Endometrial microvascular endothelial cells (primary cell): ENCODE results near the gene CENPU. TPM values are rescaled to one million over a fixed set of nuclear protein-coding genes. Genes with fewer than 3 reads are reported as not detected.
"Not testable (repeated sequence)": the region's sequence is repeated elsewhere in the genome, so short reads cannot be mapped to it uniquely, and the experiment has no call there.

Experiments
- in situ Hi-C: cut with HindIII; loops from 2 replicates; pipeline ENCODE4 v1.10.0; 2017; ENCODE audit warnings: low sequenced_read_pairs, low pct_unique_long_range_greater_than_20kb; ENCODE audit errors: inconsistent ontology term
- total RNA-seq: library from RNA; depleted of rRNA; stranded (reverse); fragments of >200 nt; gene quantifications from one replicate; pipeline ENCODE4 v1.2.3, GENCODE V29; 2015; ENCODE audit errors: inconsistent ontology term

Gene CENPU
- total RNA-seq = 20.2 TPM

- in situ Hi-C loops = no loop called here
Measured at GRCh38 chr4:184733654-184734524, at the start of gene CENPU. TSS of gene CENPU (minus strand) at chr4:184734096. CDS start at chr4:184734062, 34 bp downstream.

GRCh38 chr4:184782731-184783373 lies 49.0 kb upstream of the CENPU start:
- in situ Hi-C loops = no loop called here

- in situ Hi-C loops = not testable (repeated sequence)
Measured at GRCh38 chr4:184779160-184779559, 45.3 kb upstream of the CENPU start.

GRCh38 chr4:184778325-184778724 lies 44.4 kb upstream of the CENPU start:
- in situ Hi-C loops = no loop called here

GRCh38 chr4:184776821-184777220 lies 42.9 kb upstream of the CENPU start:
- in situ Hi-C loops = no loop called here

GRCh38 chr4:184775854-184776555 lies 42.1 kb upstream of the CENPU start:
- in situ Hi-C loops = no loop called here

GRCh38 chr4:184774152-184774551 lies 40.3 kb upstream of the CENPU start:
- in situ Hi-C loops = no loop called here

GRCh38 chr4:184771416-184771815 lies 37.5 kb upstream of the CENPU start:
- in situ Hi-C loops = no loop called here

- in situ Hi-C loops = no loop called here
Measured at GRCh38 chr4:184769141-184769765, 35.4 kb upstream of the CENPU start.

GRCh38 chr4:184768296-184768695 lies 34.4 kb upstream of the CENPU start:
- in situ Hi-C loops = no loop called here

- in situ Hi-C loops = no loop called here
Measured at GRCh38 chr4:184766446-184766845, 32.5 kb upstream of the CENPU start.

- in situ Hi-C loops = no loop called here
Measured at GRCh38 chr4:184765473-184766340, 31.8 kb upstream of the CENPU start.

GRCh38 chr4:184764601-184765000 lies 30.7 kb upstream of the CENPU start:
- in situ Hi-C loops = no loop called here

GRCh38 chr4:184763150-184763780 lies 29.4 kb upstream of the CENPU start:
- in situ Hi-C loops = no loop called here

GRCh38 chr4:184762100-184762499 lies 28.2 kb upstream of the CENPU start:
- in situ Hi-C loops = no loop called here

- in situ Hi-C loops = no loop called here
Measured at GRCh38 chr4:184760681-184761080, 26.8 kb upstream of the CENPU start.

GRCh38 chr4:184757810-184758209 lies 23.9 kb upstream of the CENPU start:
- in situ Hi-C loops = no loop called here

GRCh38 chr4:184756399-184756798 lies 22.5 kb upstream of the CENPU start:
- in situ Hi-C loops = no loop called here
